Limb (tissue), 2 donors: ENCODE data around the gene SIAE.
"Not testable (repeated sequence)": the region's sequence is repeated elsewhere in the genome, so short reads cannot be mapped to it uniquely, and the experiment has no call there.

Source experiments
- DNase-seq, 2 donors: peaks; one replicate each; pipeline ENCODE4 v3.0.0-alpha.2; 2016; ENCODE audit errors: extremely low spot score in 2 of 2

Gene SIAE

DNA sequence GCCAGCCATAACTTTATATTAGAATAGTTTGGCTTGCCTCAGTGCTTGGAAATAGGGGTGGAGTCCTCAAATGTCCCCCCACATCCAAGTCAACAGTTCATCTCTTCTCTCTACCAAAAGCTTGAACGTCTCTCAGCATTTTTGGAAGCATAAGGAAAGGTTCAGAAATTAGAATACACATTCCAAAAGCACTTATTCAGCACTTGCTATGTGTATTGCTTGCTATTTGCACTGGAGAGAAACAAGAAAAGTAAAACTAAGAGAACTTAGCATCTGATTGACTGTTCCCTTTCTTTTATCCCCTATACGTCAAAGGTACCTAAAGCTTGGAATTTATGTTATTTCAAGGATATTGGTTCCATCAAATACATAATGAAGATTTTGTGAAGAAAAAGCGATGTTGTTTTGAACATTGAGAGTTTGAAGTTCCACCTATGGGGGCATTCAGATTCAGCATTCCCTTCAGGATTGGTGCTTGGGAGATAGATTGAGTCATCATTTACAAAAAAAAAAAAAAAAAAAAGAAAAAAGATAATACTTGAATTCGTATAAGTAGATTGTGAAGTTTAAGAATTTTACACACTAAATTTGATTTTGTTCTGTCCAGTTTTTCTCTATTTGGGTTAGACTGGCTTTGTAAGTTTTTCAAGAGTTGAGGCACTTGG is 49.5 kb downstream of the SIAE start:
- no peak for DNase-seq

DNA sequence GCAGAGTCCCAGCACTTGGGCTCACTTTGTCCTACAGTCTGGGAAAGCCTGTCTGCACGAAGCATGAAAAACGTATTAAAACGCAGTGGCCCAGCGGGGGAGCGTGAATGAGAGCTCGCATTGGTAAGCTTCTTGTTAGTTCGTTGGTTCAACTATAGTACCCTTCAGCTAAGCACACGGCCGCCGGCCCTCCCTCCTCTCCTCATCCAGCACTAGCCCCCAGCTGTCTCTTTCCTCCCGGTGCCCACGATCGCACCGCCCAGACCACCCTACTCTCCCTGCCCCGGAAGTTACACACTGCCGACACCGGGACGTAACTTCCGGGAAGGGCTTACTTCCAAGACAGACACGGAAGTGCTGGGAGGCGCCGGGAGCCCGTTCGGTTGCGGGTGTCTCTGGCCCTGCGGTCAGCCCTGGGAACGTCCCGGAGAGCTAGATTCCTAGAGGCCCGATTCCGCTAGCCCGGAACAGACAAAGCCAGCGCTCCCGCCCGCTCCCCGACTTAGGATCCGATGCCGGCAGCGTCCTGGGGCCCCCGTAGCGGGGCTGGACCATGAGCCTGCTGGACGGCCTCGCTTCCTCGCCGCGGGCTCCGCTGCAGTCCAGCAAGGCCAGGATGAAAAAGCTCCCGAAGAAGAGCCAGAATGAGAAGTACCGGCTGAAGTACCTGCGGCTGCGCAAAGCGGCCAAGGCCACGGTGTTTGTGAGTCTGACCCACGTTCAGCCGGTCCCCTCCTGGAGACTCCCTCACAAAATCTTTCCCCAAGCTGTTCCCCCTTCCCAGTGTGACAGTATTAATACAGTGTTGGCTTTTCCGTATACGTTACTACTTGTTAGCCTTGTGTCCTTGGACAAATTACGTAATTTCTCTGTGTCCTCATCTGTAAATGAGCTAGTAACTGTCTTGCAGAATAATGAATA is 50.7 kb downstream of the SIAE start, which contains the start of gene TBRG1:
Gene TBRG1 (plus strand): TSS at position 334 of the 921 bp plus-strand sequence. CDS start 220 bp downstream, at position 554.
- peak; percentile 93 to 94 for DNase-seq

DNA sequence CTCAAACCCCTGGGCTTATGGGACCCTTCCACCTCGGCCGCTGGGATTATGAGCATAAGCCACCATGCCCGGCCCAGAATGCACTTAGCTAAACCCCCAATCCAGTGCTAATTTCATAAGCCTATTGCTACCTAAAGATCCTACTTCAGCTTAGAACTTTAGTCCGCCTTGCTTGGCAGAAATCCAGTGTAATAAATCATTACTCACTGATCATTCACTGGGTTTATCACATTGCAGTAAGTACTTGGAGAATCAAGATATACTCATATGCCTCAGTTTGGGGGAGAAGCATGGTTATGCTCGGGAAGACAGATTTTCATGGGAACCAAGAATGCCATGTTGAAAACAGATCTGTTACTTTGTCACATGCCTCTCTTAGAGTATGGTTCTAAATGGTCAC is 54.7 kb downstream of the SIAE start:
- DNase-seq: no peak

DNA sequence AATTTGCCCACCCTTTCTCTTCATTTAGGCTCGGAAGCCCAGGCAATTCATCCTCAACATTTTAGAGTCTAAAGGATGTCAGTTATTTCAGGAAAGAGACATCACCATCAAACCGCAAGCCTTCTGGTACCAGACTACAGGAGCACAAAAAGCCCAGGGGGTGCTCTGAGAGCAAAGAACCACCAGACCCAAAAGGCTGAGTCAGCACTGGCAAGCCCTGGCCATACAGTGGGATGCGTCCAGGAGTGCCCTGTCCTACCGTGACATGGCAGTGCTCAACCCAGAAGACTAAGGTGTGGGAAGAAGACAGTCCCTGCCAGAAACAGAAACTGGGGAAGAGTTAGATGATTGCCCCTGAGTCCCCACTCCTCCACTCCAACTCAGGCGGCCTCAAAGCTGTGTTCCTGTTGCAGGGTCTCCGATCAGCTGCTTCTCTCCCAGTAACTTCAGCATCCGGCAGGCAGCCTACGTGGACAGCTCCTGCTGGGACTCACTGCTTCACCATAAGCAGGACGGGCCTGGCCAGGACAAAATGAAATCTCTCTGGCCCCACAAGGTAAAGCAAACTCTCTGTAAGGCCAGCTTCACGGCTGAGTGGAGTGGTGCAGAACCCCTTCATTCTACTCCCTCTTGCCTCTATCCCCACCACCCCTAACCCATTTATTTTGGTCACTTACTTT is 60.8 kb downstream of the SIAE start:
- DNase-seq: no peak

DNA sequence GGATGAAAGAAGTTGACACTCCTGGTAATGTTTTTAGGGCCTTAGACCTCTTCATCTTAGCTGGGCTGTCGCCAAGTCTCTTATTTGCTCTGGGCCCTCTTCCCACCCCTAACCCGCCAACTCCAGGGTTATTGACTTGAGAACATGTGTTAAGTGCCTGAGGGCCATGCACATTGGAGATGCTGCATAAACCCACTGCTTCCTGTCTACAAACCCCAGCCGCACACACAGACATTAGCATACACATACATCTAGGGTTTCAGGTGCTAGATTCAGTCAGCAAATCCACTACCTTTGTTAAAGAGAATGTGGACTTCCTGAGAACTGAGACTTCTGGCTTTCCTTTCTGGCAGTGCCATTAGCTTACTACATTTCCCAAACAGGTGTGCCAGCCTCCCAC is 61.5 kb downstream of the SIAE start:
- DNase-seq: no peak

DNA sequence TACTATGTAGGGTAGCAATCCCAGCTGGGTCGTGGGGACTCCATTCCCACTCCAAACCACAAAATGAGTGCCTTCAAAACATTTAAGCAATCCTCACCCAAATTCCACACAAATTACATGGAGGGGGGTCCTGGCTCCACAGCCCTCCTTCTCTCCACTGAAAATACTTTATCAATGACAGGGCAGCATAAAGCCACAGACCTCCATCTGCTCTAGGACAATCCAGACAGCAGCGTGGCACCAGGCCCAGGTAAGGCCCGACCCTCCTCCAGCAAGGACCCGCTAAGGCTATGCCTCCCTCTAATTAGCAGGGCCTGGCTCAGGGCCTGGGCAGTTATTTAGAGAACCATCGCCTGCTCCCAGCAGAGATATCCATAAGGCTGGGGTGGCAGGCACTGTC is 62.5 kb downstream of the SIAE start, which contains the start of gene PANX3:
Gene PANX3 (plus strand): TSS at position 365 of the 400 bp plus-strand sequence. CDS start 129 bp downstream, outside the sequence.
- DNase-seq: no peak

DNA sequence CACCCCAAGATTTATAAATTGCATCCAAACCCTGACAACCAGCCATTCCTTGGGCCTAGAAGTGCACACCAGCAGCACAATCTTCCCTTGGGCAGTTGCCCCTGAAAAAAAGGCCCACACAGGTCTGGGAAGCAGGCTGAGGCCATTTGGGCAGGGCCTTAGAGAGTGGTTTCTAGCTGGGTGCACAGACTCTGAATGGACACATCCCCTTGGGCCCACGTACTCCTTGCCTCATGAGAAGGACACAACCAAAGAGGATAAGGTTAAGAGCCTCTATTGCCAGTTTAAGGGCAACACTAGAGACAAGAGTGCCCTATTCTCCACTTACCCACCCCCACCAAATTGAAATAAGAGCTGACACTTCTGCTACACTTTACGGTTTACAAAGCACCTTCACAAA is 63.2 kb downstream of the SIAE start:
- no peak for DNase-seq

DNA sequence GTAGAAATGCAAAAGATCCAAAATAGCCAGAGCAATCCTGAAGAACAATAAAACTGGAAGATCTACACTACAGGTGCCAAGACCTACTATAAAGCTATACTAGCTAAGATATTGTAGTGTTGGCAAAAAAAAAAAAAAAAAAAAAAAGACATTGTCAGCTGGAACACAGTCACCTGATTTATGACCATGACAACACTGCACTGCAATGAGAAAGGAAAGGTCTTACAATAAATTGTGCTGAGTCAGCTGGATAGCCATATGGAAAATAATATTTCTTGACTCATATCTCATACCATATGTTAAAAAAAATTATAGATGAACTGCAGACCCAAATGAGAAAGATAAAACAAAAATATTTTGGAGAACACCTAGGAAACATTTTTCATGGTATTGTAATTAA is 65.4 kb downstream of the SIAE start:
- DNase-seq: no peak

DNA sequence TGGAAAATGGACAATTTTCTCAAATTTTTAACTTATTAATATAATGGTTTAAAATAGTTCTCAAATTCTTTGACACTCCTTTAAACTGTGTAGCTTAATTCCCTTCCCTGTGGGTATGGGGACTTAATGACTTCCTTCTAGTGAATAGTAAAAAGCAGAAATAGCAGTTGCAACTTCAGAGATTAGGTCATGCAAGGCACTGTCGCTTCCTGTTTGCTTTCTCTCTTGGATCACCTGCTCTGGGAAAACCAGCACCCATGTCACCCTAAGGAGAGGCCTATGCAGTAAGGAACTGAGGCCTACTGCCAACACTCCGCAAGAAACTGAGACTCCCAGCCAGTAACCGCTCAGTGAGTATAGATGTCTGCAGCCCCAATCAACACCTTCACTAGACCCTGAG is 67.8 kb downstream of the SIAE start:
- DNase-seq: no peak

DNA sequence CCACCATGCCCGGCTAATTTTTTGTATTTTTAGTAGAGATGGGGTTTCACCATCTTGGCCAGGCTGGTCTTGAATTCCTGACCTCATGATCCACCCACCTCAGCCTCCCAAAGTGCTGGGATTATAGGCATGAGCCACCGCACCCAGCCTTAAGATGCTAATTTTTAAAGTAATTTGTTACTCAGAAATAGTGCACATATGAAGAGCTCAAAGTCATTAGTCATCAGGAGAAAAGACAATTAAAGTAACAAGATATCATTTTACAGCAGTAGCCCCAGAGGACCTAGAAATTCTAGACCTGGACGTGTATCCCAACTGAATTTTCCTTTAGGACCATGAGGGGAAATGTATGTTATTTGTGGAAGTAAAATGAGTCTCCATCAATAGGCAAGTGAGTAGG is 70.8 kb downstream of the SIAE start:
- not testable (repeated sequence) for DNase-seq

DNA sequence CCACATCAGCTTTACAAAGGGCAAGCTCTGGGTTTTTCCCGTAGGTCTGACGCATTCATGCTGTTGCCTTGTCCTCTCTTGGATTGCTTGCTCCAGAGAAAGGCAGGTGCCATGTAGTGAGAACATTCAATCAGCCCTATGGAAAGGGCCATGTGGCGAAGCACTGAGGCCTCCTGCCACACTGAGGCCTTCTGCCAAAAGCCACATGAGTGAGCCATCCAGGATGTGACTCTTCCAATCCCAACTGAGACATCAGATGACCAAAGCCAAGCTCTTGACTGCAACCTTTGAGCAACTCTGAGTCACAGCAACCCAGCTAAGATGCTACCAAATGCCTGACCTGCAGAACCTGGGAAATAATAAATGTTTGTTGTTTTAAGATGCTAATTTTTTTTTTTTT is 71.3 kb downstream of the SIAE start:
- no peak for DNase-seq

DNA sequence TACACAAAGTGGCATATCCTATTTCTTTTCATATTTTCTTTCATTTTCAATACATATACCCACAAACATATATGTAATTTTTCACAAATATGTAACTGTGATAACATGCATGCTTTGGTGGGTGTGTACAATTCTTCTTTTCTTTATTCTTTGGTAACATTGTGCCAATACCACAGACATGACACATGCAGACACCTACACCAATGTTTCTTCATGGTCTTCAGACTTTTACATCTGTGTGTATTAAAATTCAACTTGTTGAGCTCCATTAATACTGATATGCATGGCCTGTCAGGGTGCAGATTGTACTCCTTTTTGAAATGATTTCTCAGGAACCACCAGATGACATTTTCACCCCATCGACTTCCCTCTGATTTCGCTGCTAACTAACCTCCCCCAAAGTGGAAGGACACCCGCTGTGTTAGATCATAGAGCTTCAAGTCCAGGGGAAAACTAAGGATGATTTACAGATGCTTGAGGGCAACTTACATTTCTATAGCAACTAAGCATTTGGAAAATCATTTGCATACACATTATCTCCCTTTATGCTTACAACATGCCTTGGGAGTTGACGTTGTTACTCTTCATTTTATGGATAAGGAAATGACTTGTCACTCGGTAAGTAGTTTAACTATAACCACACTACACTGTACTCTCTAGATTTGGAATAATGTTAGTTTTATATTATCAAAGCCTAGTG is 72.8 kb downstream of the SIAE start:
- DNase-seq: no peak

DNA sequence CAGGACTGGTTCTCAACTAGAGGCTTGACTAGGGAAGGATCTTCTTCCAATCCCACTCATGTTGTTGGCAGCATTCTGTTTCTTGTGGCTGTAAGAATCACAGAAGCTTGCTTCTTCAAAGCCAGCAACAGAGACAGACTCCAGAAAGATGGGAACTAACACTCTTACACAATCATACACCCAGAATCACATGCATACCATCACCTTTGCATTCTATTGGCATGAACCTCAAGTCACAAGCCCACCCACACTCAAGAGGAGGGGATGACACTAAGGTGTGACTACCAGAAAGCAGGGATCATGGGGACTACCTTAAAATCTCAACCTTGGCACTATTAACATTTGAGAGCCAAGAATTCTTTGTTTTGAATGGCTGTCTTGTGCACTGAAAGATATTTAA is 75.9 kb downstream of the SIAE start:
- DNase-seq: no peak

DNA sequence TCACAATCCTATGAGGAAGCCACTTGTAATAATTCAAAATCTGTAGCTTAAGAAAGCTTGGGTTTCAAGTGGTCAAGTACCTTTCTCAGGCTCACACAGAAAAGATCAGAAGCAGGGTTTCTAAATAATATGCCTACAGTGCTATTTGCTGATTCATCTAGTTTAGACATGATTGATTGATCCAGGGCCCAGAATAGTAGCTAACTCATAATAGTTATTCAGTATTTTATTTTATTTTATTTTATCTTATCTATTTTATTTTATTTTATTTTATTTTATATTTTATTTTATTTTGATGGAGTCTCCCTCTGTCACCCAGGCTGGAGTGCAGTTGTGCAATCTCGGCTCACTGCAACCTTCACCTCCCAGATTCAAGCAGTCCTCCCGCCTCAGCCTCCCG is 78.2 kb downstream of the SIAE start:
- no peak for DNase-seq

DNA sequence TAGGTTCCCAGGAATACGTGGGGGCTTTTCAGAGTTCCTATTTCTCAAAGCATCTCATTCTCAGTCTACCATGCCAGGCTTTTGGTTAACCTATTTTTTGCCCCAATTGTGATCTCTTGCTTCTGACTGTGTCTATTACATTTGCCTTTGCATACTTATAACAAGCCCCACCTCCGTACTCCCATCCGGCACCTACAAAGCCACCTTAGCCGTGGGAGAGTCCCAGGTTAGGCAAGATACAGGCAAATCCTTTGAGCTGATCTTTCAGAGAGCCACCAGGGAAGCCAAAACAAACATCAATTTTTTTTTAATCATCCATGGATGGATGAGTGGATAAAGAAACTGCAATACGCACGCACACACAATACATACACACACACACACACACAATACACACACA is 80.9 kb downstream of the SIAE start:
- no peak for DNase-seq

DNA sequence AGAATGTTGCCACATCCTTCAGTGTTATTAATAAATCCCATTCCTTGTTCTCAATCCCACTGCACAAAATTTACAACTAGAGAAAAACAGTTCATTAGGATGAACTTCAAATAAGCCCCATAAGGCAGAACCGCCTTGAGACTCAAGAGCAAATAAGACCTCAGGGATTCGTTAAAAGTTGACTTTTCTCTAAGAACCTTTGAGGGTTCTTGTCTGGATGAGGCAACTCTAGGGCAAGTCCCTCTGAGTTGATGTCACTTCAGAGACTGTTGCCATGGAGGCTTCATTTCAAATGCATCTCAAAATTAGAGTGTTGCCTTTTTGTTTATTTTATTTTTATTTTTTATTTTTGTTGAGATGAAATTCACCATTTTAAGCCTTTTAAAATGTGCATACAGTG is 82.1 kb downstream of the SIAE start:
- DNase-seq: no peak

DNA sequence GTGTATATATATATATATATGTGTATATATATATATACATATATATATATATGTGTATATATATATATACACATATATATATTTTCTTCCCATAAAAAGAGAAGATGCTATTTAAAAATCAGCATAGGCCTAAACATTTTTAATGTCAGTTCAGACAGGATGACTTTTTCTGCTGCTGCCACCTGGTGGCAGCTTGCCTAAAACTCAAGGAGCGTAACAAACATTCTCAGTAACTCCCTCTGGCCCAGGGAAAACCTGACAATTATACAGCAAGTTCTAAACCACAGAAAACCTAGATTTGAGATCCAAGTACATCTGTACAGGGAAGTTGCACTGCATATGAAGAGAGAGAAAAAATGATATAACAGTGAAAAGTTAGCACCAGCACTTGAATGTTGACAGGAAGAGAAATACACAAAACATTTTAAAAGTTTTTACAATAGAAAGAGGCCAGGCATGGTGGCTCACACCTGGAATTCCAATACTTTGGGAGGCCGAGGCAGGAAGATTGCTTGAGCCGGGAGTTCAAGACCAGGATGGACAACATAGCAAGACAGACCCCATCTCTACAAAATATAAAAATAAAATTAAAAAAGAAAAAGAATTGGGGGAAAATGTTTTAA is 87.2 kb downstream of the SIAE start:
- peak; percentile 73 for DNase-seq

DNA sequence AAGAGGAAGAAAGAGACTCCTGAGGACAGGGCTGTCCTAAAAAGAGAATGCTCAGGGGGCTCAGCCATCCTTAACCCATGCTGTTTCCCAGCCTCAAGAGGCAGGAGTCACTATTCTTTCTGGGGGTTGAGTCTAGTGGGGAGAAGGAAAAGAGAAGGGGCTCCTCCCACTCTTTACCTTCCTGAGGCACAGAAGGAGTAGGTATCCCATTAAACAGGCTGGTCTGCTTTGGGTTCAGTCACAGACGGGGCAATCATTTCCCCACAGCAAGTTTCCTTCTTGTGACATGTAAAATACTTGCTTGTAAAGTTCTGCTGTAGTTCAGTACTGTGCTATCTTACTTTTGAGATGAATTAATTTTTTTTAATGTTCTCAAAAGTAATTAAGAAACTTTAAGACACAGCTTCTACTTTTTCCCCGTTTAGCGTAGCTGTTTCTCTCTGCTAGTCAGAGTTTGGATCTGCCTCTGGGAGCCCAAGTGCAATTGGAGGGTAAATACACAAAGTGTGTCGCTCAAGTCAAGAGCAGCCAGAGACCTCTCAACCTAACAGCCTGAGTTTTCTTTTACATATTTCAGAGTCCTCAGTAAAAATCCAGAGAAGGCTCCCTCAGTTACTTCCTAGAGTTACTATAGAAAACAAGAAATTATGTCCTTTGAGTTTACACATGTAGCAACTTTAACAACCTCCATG is 88.7 kb downstream of the SIAE start:
- no peak for DNase-seq

DNA sequence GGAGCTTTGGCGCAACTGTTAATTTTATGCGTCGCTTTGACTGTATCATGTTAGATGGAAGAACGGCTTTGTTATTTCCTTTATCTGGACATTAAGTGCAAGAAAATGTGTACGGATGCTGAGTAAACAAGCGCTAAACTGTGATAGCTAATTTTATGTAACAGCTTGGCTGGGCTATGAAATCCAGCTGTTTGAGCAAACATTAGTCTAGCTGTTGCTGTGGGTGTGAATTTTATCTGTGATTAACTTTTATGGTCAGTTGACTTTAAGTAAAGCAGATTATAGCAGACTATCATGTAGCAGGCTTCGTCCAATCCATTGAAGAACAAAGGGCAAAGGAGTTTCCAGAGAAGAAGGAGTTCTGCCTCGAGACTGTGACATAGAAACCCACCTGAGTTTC is 89.8 kb downstream of the SIAE start:
- no peak for DNase-seq
